SK-N-SH (cell line): Measurements from ENCODE around the gene PRAMEF1. TPM values are rescaled to one million over a fixed set of nuclear protein-coding genes. Genes with fewer than 3 reads are reported as not detected.

Source experiments
- CTCF ChIA-PET: fragments of 300-600, 350-600 bp; formaldehyde crosslinking; extraction: SDS; loops from one replicate; lab custom pipeline; 2021; lab: Yijun Ruan, JAX
- POLR2A ChIA-PET: fragments of 350-600 bp; sonication (Branson Sonifier 250); formaldehyde crosslinking; extraction: SDS; loops from one replicate; lab custom pipeline; 2020; ENCODE audit warnings: antibody characterized with exemption, inconsistent platforms; lab: Yijun Ruan, JAX
- DNase-seq: peaks from one replicate; pipeline ENCODE4 v3.0.0; 2012
- H2AFZ ChIP-seq: fragments of 200-600 bp; sonication (generic); 2 replicates; pipeline ENCODE4 v1.8.1; 2016; ENCODE audit warnings: antibody characterized with exemption, mild to moderate bottlenecking, low read depth
- H3F3A ChIP-seq: fragments of 200-600 bp; sonication (generic); replicated peaks from 2 replicates; pipeline ENCODE3; 2016; ENCODE audit warnings: antibody characterized with exemption, mild to moderate bottlenecking; ENCODE audit not compliant: insufficient read depth
- H3K27ac ChIP-seq, 2 experiments: fragments of 200-500 bp in 1 of 2; fragments of 200-600 bp in 1 of 2; sonication (Bioruptor generic) in 1 of 2; sonication (generic), shearing (Covaris generic) in 1 of 2; 2 replicates each; pipeline versions ENCODE4 v1.5.1 to v1.6.1; 2014 to 2016; ENCODE audit warnings: low read depth in 2 of 2, inconsistent platforms in 1 of 2, low read length in 1 of 2, mild to moderate bottlenecking in 1 of 2, mixed read lengths in 1 of 2
- H3K27me3 ChIP-seq: fragments of 200-600 bp; sonication (generic), shearing (Covaris generic); 2 replicates; pipeline ENCODE4 v1.6.1; 2016; ENCODE audit warnings: mixed run types; ENCODE audit not compliant: insufficient read depth
- H3K36me3 ChIP-seq, 2 experiments: fragments of 200-500 bp in 1 of 2; fragments of 200-600 bp in 1 of 2; sonication (Bioruptor generic) in 1 of 2; sonication (generic) in 1 of 2; replicated peaks in 1 of 2; 2 replicates each; pipeline versions ENCODE3 to v1.5.1; 2014 to 2016; ENCODE audit warnings: low read length in 1 of 2, mild to moderate bottlenecking in 1 of 2; ENCODE audit not compliant: insufficient read depth in 2 of 2, control insufficient read depth in 1 of 2
- H3K4me1 ChIP-seq, 2 experiments: fragments of 200-500 bp in 1 of 2; fragments of 200-600 bp in 1 of 2; sonication (Bioruptor generic) in 1 of 2; sonication (generic), shearing (Covaris generic) in 1 of 2; 2 replicates each; pipeline versions ENCODE4 v1.5.1 to v1.6.1; 2014 to 2016; ENCODE audit warnings: low read depth in 1 of 2, low read length in 1 of 2, mixed run types in 1 of 2; ENCODE audit not compliant: insufficient read depth in 2 of 2, control insufficient read depth in 1 of 2
- H3K4me2 ChIP-seq: fragments of 200-600 bp; sonication (generic), shearing (Covaris generic); 2 replicates; pipeline ENCODE4 v1.6.1; 2017; ENCODE audit warnings: mixed run types
- H3K4me3 ChIP-seq, 2 experiments: fragments of 200-500 bp in 1 of 2; fragments of 200-600 bp in 1 of 2; sonication (Bioruptor generic) in 1 of 2; sonication (generic), shearing (Covaris generic) in 1 of 2; 2 replicates each; pipeline versions ENCODE4 v1.5.1 to v1.8.1; 2014 to 2016; ENCODE audit warnings: low read depth in 2 of 2, inconsistent platforms in 1 of 2, low read length in 1 of 2, mild to moderate bottlenecking in 1 of 2, mixed read lengths in 1 of 2, moderate library complexity in 1 of 2
- H3K79me2 ChIP-seq: fragments of 200-600 bp; sonication (generic); 2 replicates; pipeline ENCODE4 v1.8.1; 2017; ENCODE audit warnings: mild to moderate bottlenecking; ENCODE audit not compliant: insufficient read depth
- H3K9ac ChIP-seq: fragments of 200-600 bp; sonication (generic); 2 replicates; pipeline ENCODE4 v1.6.1; 2017; ENCODE audit warnings: mixed run types
- H3K9me2 ChIP-seq: fragments of 200-600 bp; sonication (generic); 2 replicates; pipeline ENCODE4 v1.6.1; 2017; ENCODE audit warnings: mixed run types
- H3K9me3 ChIP-seq: fragments of 200-600 bp; sonication (generic); 2 replicates; pipeline ENCODE4 v1.6.1; 2017; ENCODE audit warnings: mixed run types, mild to moderate bottlenecking, moderate library complexity
- H4K20me1 ChIP-seq: fragments of 200-600 bp; sonication (generic); 2 replicates; pipeline ENCODE4 v1.6.1; 2017; ENCODE audit warnings: mild to moderate bottlenecking, mixed run types; ENCODE audit not compliant: insufficient read depth
- CTCF ChIP-seq: fragments of 200-600 bp; sonication (generic); IDR thresholded peaks from 2 replicates; pipeline ENCODE4 v1.6.1; 2017; ENCODE audit warnings: antibody characterized with exemption, mild to moderate bottlenecking, moderate library complexity
- ELF1 ChIP-seq: IDR thresholded peaks from 2 replicates; pipeline ENCODE4 v1.4.0; 2012
- EZH2phosphoT487 ChIP-seq: fragments of 200-600 bp; sonication (generic); IDR thresholded peaks from 2 replicates; pipeline ENCODE4 v1.6.1; 2017; ENCODE audit warnings: low read depth, mixed run types, mild to moderate bottlenecking, antibody characterized with exemption, moderate library complexity, borderline replicate concordance
- FOSL2 ChIP-seq: IDR thresholded peaks from 2 replicates; pipeline ENCODE4 v1.4.0; 2012; ENCODE audit warnings: low read depth, mild to moderate bottlenecking, moderate library complexity, borderline replicate concordance
- FOXM1 ChIP-seq: IDR thresholded peaks from 2 replicates; pipeline ENCODE4 v1.4.0; 2012; ENCODE audit warnings: low read depth, mild to moderate bottlenecking
- GABPA ChIP-seq: IDR thresholded peaks from 2 replicates; pipeline ENCODE4 v1.4.0; 2012; ENCODE audit warnings: low read depth, mild to moderate bottlenecking
- GATA2 ChIP-seq: sonication (generic); formaldehyde crosslinking; IDR thresholded peaks from 2 replicates; pipeline ENCODE4 v1.5.0; 2020; ENCODE audit warnings: mild to moderate bottlenecking, missing genetic modification reagents
- IRF3 ChIP-seq: fragments of 150-350 bp; IDR thresholded peaks from 2 replicates; pipeline ENCODE4 v1.6.1; 2016; ENCODE audit warnings: mild to moderate bottlenecking, low read depth, low read length
- JUND ChIP-seq: IDR thresholded peaks from 2 replicates; pipeline ENCODE4 v1.4.0; 2012
- MEF2A ChIP-seq: IDR thresholded peaks from 2 replicates; pipeline ENCODE4 v1.4.0; 2012; ENCODE audit warnings: low read depth, borderline replicate concordance
- MXI1 ChIP-seq: IDR thresholded peaks from 2 replicates; pipeline ENCODE4 v1.6.1; 2012; ENCODE audit warnings: mild to moderate bottlenecking, low read depth, low read length, improper control_type of control experiment
- NFIC ChIP-seq: IDR thresholded peaks from 2 replicates; pipeline ENCODE4 v1.4.0; 2012; ENCODE audit warnings: borderline replicate concordance
- NRF1 ChIP-seq: IDR thresholded peaks from 2 replicates; pipeline ENCODE4 v1.6.1; 2012; ENCODE audit warnings: low read depth, mild to moderate bottlenecking, low read length
- PBX3 ChIP-seq: IDR thresholded peaks from 2 replicates; pipeline ENCODE4; 2012
- POLR2AphosphoS5 ChIP-seq: IDR thresholded peaks from 2 replicates; pipeline ENCODE4 v1.6.1; 2012; ENCODE audit warnings: low read depth, low read length
- RAD21 ChIP-seq: IDR thresholded peaks from 2 replicates; pipeline ENCODE4 v1.6.1; 2012; ENCODE audit warnings: mild to moderate bottlenecking, low read length
- RCOR1 ChIP-seq: fragments of 150-350 bp; IDR thresholded peaks from 2 replicates; pipeline ENCODE4 v1.6.1; 2017; ENCODE audit warnings: antibody characterized with exemption, low read length
- SIN3A ChIP-seq: IDR thresholded peaks from 2 replicates; pipeline ENCODE4 v1.6.1; 2012; ENCODE audit warnings: low read depth, mild to moderate bottlenecking, low read length, moderate library complexity, borderline replicate concordance
- SMC3 ChIP-seq: IDR thresholded peaks from 2 replicates; pipeline ENCODE4 v1.6.1; 2012; ENCODE audit warnings: low read depth, low read length, improper control_type of control experiment
- TAF1 ChIP-seq: IDR thresholded peaks from 2 replicates; pipeline ENCODE4 v1.6.1; 2012; ENCODE audit warnings: low read depth, mild to moderate bottlenecking, low read length, moderate library complexity, borderline replicate concordance
- TEAD4 ChIP-seq: IDR thresholded peaks from 2 replicates; pipeline ENCODE4 v1.4.0; 2012; ENCODE audit warnings: mild to moderate bottlenecking, borderline replicate concordance; ENCODE audit not compliant: insufficient read depth
- USF1 ChIP-seq: IDR thresholded peaks from 2 replicates; pipeline ENCODE4 v1.4.0; 2012; ENCODE audit warnings: low read depth, borderline replicate concordance
- WGBS: methylation state at CpG from one replicate; pipeline ENCODE4 v1.1.6; 2017; ENCODE audit warnings: low lambda C conversion rate; 5-methylcytosine and 5-hydroxymethylcytosine counted together
- polyA plus RNA-seq, 3 experiments: library from polyadenylated mRNA; depleted of rRNA; stranded (reverse); fragments of >200 nt; gene quantifications; 2 replicates each; pipeline ENCODE4 v1.2.3, GENCODE V29; 2012

PRAMEF1 gene
- polyA plus RNA-seq, 1 of the 3 experiments (the other 2 are of a cell fraction), result not detected

GRCh38 chr1:12756768-12757413, 34.3 kb upstream of the PRAMEF1 start:
- H3K4me1 ChIP-seq, result no peaks in the 10 kb centered on the region
- H3K36me3 ChIP-seq, result no peaks in the 10 kb centered on the region
- no peaks in the 10 kb centered on the region for H3K79me2 ChIP-seq
- 15% methylated on average over 6 of the region's 6 CpGs for WGBS
- POLR2A ChIA-PET, result no interaction called here
- no peak overlapping the region for H3K4me3 ChIP-seq
- no peaks in the 10 kb centered on the region for H3F3A ChIP-seq
- H4K20me1 ChIP-seq, result no peaks in the 10 kb centered on the region
- CTCF ChIA-PET, result interaction anchor here (0.8 to 1.1 kb wide), 2 partner anchors 98 to 136 kb away, joined by 3 read pairs; no protein-coding TSS in a partner anchor
- DNase-seq, result no peak
- H3K27ac ChIP-seq, result no peak overlapping the region
- no peak for TF ChIP-seq RCOR1
- TF ChIP-seq SIN3A, result no peak
- TF ChIP-seq FOSL2, result no peak
- no peak for TF ChIP-seq CTCF
- TF ChIP-seq GABPA, result no peak
- no peak for TF ChIP-seq NRF1
- TF ChIP-seq MXI1, result no peak
- no peak for TF ChIP-seq FOXM1
- TF ChIP-seq EZH2phosphoT487, result no peak
- no peak for TF ChIP-seq TAF1
- TF ChIP-seq PBX3, result no peak
- H3K9me2 ChIP-seq, result no peaks in the 10 kb centered on the region
- no peak overlapping the region for H3K9ac ChIP-seq
- H3K9me3 ChIP-seq, result no peaks in the 10 kb centered on the region
- no peaks in the 10 kb centered on the region for H3K27me3 ChIP-seq
- H2AFZ ChIP-seq, result no peak overlapping the region
- H3K4me2 ChIP-seq, result no peak overlapping the region

GRCh38 chr1:12757836-12758235, 33.4 kb upstream of the PRAMEF1 start:
- Histone ChIP-seq H3K27me3 (no peaks in the 10 kb centered on the region), H3K27ac (no peak overlapping the region), H3K36me3 (no peaks in the 10 kb centered on the region)
- TF ChIP-seq TAF1, result no peak
- TF ChIP-seq NFIC, result no peak
- TF ChIP-seq ELF1, result no peak
- TF ChIP-seq MEF2A, result no peak
- TF ChIP-seq POLR2AphosphoS5, result no peak
- TF ChIP-seq NRF1, result no peak
- TF ChIP-seq SIN3A, result no peak
- no peak for TF ChIP-seq GATA2 (CRISPR knock-in tag)
- TF ChIP-seq SMC3, result no peak
- no peak for TF ChIP-seq JUND
- no peak for TF ChIP-seq USF1
- TF ChIP-seq CTCF, result no peak
- no peak for TF ChIP-seq IRF3
- TF ChIP-seq MXI1, result no peak
- TF ChIP-seq RAD21, result no peak
- no peak for TF ChIP-seq TEAD4

More at GRCh38 chr1:12757836-12758235, 33.4 kb upstream of the PRAMEF1 start:
- 12% methylated on average over 6 of the region's 6 CpGs for WGBS
- no peak overlapping the region for H2AFZ ChIP-seq
- no peak overlapping the region for H3K4me2 ChIP-seq
- H3K79me2 ChIP-seq, result no peaks in the 10 kb centered on the region
- no peaks in the 10 kb centered on the region for H3K9me2 ChIP-seq
- DNase-seq, result no peak
- no peaks in the 10 kb centered on the region for H3F3A ChIP-seq
- H3K4me3 ChIP-seq, result no peak overlapping the region
- no peak overlapping the region for H3K9ac ChIP-seq
- POLR2A ChIA-PET, result no interaction called here
- no peaks in the 10 kb centered on the region for H3K9me3 ChIP-seq
- H4K20me1 ChIP-seq, result no peaks in the 10 kb centered on the region
- H3K4me1 ChIP-seq, result no peaks in the 10 kb centered on the region
- CTCF ChIA-PET, result interaction anchor here (1.1 kb wide), 1 partner anchor 137 kb away, joined by 3 read pairs; no protein-coding TSS in a partner anchor
